ENCODE results near the gene MYOCD. TPM values are rescaled to one million over a fixed set of nuclear protein-coding genes. Genes with fewer than 3 reads are reported as not detected.

MYOCD gene
- total RNA-seq, 1 experiment from 2014 or later: not detected

DNA sequence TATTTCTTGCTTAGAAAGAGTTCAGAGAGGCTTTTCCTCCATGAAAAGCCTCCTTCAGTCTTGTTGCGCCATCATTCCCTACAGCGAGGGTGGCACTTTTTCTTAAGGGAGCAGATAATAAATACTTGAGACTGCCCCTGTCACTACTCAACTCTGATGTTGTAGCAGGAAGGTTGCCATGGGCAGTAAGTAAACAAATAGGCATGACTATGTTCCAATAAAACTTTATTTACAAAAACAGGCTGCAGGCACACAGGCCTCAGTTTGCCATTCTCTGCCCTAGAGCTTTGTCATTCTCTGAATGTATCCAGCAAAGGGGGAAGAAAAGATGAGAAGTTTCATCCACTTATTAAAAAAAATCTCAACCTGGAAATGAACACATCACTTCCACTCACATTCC is 60.4 kb downstream of the MYOCD start:
- DNase-seq: no peak
- POLR2A ChIA-PET (ENCODE audit: unreplicated experiment): no interaction called here
- no peak overlapping the region for H3K4me2 ChIP-seq
- no peaks in the 10 kb centered on the region for H3K4me1 ChIP-seq (replicated peaks; ENCODE audit: insufficient read depth)
- no peaks in the 10 kb centered on the region for H3K36me3 ChIP-seq (ENCODE audit: low read depth)
- no peak overlapping the region for H2AFZ ChIP-seq
- intact Hi-C loops (cut with micrococcal nuclease; ENCODE audit: unreplicated experiment): no loop called here
- H3K27ac ChIP-seq: no peak overlapping the region
- no peaks in the 10 kb centered on the region for H3K9me2 ChIP-seq (ENCODE audit: insufficient read depth)
- CTCF ChIA-PET: no interaction called here
- no peaks in the 10 kb centered on the region for H3K9me3 ChIP-seq (ENCODE audit: insufficient read depth, low read depth)
- no peaks in the 10 kb centered on the region for H4K20me1 ChIP-seq (ENCODE audit: insufficient read depth)
- no peaks in the 10 kb centered on the region for H3F3A ChIP-seq (ENCODE audit: insufficient read depth, low read depth)
- H3K27me3 ChIP-seq (ENCODE audit: insufficient read depth, low read depth): no peaks in the 10 kb centered on the region
- BruUV-seq (replicated peaks): no TSS peak
- no peak for TF ChIP-seq EZH2 (IDR thresholded peaks at IDR 0.05; ENCODE audit: low read depth)
- TF ChIP-seq, protein P1, sequence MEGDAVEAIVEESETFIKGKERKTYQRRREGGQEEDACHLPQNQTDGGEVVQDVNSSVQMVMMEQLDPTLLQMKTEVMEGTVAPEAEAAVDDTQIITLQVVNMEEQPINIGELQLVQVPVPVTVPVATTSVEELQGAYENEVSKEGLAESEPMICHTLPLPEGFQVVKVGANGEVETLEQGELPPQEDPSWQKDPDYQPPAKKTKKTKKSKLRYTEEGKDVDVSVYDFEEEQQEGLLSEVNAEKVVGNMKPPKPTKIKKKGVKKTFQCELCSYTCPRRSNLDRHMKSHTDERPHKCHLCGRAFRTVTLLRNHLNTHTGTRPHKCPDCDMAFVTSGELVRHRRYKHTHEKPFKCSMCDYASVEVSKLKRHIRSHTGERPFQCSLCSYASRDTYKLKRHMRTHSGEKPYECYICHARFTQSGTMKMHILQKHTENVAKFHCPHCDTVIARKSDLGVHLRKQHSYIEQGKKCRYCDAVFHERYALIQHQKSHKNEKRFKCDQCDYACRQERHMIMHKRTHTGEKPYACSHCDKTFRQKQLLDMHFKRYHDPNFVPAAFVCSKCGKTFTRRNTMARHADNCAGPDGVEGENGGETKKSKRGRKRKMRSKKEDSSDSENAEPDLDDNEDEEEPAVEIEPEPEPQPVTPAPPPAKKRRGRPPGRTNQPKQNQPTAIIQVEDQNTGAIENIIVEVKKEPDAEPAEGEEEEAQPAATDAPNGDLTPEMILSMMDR (conservative IDR thresholded peaks at IDR 0.05): no peak
- H3K4me3 ChIP-seq: no peak overlapping the region
- H3K79me2 ChIP-seq (ENCODE audit: low read depth): no peaks in the 10 kb centered on the region

DNA sequence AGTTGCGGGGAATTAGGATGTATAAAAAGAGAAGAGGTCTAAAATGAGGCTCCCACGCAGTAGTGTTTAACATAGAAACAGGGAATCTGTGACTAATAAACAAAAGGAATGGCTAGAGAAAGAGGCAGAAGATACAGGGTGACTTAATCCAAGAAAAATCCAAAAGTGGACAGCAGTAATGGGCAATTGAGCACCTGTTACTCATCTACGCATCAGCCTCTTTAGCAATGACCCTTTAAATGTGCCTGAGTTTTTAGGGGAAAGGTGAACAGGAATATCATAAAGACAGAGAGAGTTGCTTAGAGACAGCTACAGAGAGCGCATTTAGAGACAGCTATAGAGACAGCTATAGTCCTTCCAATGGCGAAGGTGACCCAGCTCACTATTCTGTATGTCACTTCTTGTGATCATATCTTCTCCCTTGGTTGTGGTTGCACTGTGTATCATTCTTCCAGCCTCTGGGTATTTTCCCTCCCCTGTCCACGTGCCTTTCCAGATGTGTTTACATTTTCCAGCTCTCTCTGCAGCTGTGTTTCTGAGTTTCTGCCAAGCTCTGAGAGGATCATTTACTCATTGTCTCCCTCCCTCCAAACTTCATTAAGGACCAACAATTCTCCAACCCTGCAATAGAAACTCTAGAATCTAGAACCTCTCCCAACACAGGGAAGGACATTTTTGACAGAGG is 61.5 kb downstream of the MYOCD start:
- Histone ChIP-seq H3K27me3 (ENCODE audit: insufficient read depth, low read depth) (no peaks in the 10 kb centered on the region), H3K4me2 (no peak overlapping the region), H4K20me1 (ENCODE audit: insufficient read depth) (no peaks in the 10 kb centered on the region), H3K9me3 (ENCODE audit: insufficient read depth, low read depth) (no peaks in the 10 kb centered on the region), H3K36me3 (ENCODE audit: low read depth) (no peaks in the 10 kb centered on the region), H3F3A (ENCODE audit: insufficient read depth, low read depth) (no peaks in the 10 kb centered on the region), H3K4me3 (no peak overlapping the region), H3K79me2 (ENCODE audit: low read depth) (no peaks in the 10 kb centered on the region), H2AFZ (no peak overlapping the region), H3K4me1 (replicated peaks; ENCODE audit: insufficient read depth) (no peaks in the 10 kb centered on the region), H3K27ac (no peak overlapping the region), H3K9me2 (ENCODE audit: insufficient read depth) (no peaks in the 10 kb centered on the region)
- POLR2A ChIA-PET (ENCODE audit: unreplicated experiment): no interaction called here
- TF ChIP-seq, protein P1 (conservative IDR thresholded peaks at IDR 0.05): no peak
- no peak for TF ChIP-seq EZH2 (IDR thresholded peaks at IDR 0.05; ENCODE audit: low read depth)
- DNase-seq: no peak
- intact Hi-C loops (cut with micrococcal nuclease; ENCODE audit: unreplicated experiment): no loop called here
- BruUV-seq (replicated peaks): no TSS peak
- CTCF ChIA-PET: no interaction called here

DNA sequence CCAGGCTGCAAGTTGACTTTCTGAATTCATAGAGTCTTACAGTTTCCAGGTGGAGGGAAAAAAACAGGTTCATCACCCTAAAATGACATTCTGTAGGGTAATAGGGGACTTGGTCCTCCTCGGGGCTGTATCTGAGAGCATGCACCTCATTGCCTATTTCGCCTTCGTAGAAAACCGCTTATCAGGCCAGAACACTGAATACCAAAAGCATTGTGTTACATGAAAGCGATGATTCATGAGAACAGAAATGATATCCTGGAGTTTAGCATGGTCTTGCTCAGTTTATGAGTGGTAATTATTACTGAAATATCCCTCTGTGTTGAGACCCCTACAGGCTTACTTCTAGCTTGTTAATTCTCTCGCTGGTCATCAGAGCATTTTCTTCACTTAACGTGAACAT is 62.2 kb downstream of the MYOCD start:
- H3K9me2 ChIP-seq (ENCODE audit: insufficient read depth): no peaks in the 10 kb centered on the region
- H3K36me3 ChIP-seq (ENCODE audit: low read depth): no peaks in the 10 kb centered on the region
- BruUV-seq (replicated peaks): no TSS peak
- CTCF ChIA-PET: no interaction called here
- intact Hi-C loops (cut with micrococcal nuclease; ENCODE audit: unreplicated experiment): no loop called here
- POLR2A ChIA-PET (ENCODE audit: unreplicated experiment): no interaction called here
- no peaks in the 10 kb centered on the region for H3K4me1 ChIP-seq (replicated peaks; ENCODE audit: insufficient read depth)
- H4K20me1 ChIP-seq (ENCODE audit: insufficient read depth): no peaks in the 10 kb centered on the region
- H2AFZ ChIP-seq: no peak overlapping the region
- no peak overlapping the region for H3K27ac ChIP-seq
- H3K27me3 ChIP-seq (ENCODE audit: insufficient read depth, low read depth): no peaks in the 10 kb centered on the region
- H3K4me2 ChIP-seq: no peak overlapping the region
- TF ChIP-seq, protein P1 (conservative IDR thresholded peaks at IDR 0.05): no peak
- TF ChIP-seq EZH2 (IDR thresholded peaks at IDR 0.05; ENCODE audit: low read depth): no peak
- DNase-seq: no peak
- no peaks in the 10 kb centered on the region for H3K9me3 ChIP-seq (ENCODE audit: insufficient read depth, low read depth)
- no peak overlapping the region for H3K4me3 ChIP-seq
- no peaks in the 10 kb centered on the region for H3F3A ChIP-seq (ENCODE audit: insufficient read depth, low read depth)
- no peaks in the 10 kb centered on the region for H3K79me2 ChIP-seq (ENCODE audit: low read depth)
